ENCODE measurements around the gene APBA2.

DNA sequence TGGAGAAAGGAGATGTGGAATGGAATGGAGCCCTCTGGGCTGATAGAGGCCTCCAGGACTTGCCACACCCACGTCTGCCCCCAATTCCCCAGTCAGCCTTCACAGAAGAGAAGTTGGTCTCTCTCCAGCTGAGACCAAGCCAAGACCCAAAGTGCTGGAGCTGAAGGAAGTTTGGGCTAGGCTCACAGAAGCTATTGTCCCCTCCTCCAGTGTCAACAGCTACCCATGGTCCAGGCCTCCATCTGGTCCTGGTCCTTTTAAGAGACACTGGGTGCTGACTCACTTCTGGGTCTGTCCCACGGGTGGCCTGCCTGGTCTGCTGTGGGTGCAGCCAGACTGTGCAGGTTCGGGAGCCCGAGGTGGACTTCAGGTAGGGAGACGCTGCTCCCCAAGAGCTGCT, 179.8 kb downstream of the APBA2 start:
- TF ChIP-seq CTCF (IDR thresholded peaks at IDR 0.05; ENCODE audit: low read depth, low read length), result no peak
- TF ChIP-seq POLR2A (IDR thresholded peaks at IDR 0.05; ENCODE audit: extremely low read depth, insufficient read length), result no peak
- no peak for TF ChIP-seq MAX (IDR thresholded peaks at IDR 0.05; ENCODE audit: low read depth, low read length)

All from NB4 (cell line).